ENCODE results near the gene CACFD1. TPM values are rescaled to one million over a fixed set of nuclear protein-coding genes. Genes with fewer than 3 reads are reported as not detected.

CACFD1 gene
- total and polyA plus RNA-seq, 2 donors (not counting 3 experiments of a cell fraction or from before 2014, with no cell fraction given): 9.7 to 11.5 TPM

GRCh38 chr9:133461975-133462374 lies 2.2 kb downstream of the CACFD1 start:
- Histone ChIP-seq H2AFZ (ENCODE audit: low read depth, low read length) (no peak overlapping the region), H3K36me3 (ENCODE audit: control insufficient read depth in 2 of 2, extremely low read depth in 1 of 2, insufficient read depth in 2 of 2, low read length in 2 of 2) (no peaks in the 10 kb centered on the region), H3K4me2 (ENCODE audit: insufficient read depth, low read length) (no peak overlapping the region), H3K79me2 (ENCODE audit: control insufficient read depth, insufficient read depth, low read length) (no peaks in the 10 kb centered on the region), H3K9me1 (replicated peaks; ENCODE audit: control insufficient read depth, extremely low read depth, insufficient read depth, low read length) (no peaks in the 10 kb centered on the region), H3K27me3 (ENCODE audit: control insufficient read depth in 2 of 2, insufficient read depth in 2 of 2, low read length in 2 of 2) (no peaks in the 10 kb centered on the region), H4K20me1 (replicated peaks; ENCODE audit: control insufficient read depth, extremely low read depth, insufficient read depth, low read length) (no peaks in the 10 kb centered on the region), H3K9me3 (replicated peaks; ENCODE audit: control insufficient read depth, insufficient read depth, low read length) (no peaks in the 10 kb centered on the region), H3K4me1 (ENCODE audit: control insufficient read depth, extremely low read depth, insufficient read depth, low read length) (peaks cover 9% of the 10 kb centered on the region), H3K9ac (replicated peaks; ENCODE audit: extremely low read depth, insufficient read depth, low read length) (no peak overlapping the region), H3K4me3 (replicated peaks in 1 of 3; ENCODE audit: insufficient read depth in 1 of 3, low read depth in 1 of 3, low read length in 3 of 3) (no peak overlapping the region), H3K27ac (ENCODE audit: insufficient read depth, low read depth, low read length) (no peak overlapping the region)
- no peak for DNase-seq (ENCODE audit: low read depth, low spot score)
- no TSS peak for BruUV-seq (replicated peaks)
- CTCF ChIA-PET: no interaction called here
- dilution Hi-C loops (cut with MboI; ENCODE audit: extremely low pct_ligation_motif_present, low sequenced_read_pairs) (no loop called here), intact Hi-C loops (cut with micrococcal nuclease) (no loop called here)
- no peak for FAIRE-seq
- TF ChIP-seq MYC (IDR thresholded peaks at IDR 0.05; ENCODE audit: low read depth, low read length) (no peak), CTCF (IDR thresholded peaks at IDR 0.05; ENCODE audit: extremely low read depth in 1 of 2, insufficient read depth in 1 of 2, low read depth in 1 of 2, low read length in 2 of 2) (no peak), EZH2 (IDR thresholded peaks at IDR 0.05; ENCODE audit: borderline replicate concordance, low read depth, low read length, severe bottlenecking) (no peak), POLR2A (IDR thresholded peaks at IDR 0.05; ENCODE audit: low read depth, low read length) (no peak), FOS (IDR thresholded peaks at IDR 0.05; ENCODE audit: borderline replicate concordance, insufficient read depth, low read length) (no peak), POLR2AphosphoS5 (IDR thresholded peaks at IDR 0.05; ENCODE audit: insufficient read depth, low read depth, low read length) (no peak), JUN (IDR thresholded peaks at IDR 0.05; ENCODE audit: borderline replicate concordance, insufficient read depth, insufficient read length, low read depth) (no peak), GATA2 (IDR thresholded peaks at IDR 0.05; ENCODE audit: insufficient read depth, insufficient read length, low read depth, low read length) (no peak)
- TF ChIP-seq, protein P1, sequence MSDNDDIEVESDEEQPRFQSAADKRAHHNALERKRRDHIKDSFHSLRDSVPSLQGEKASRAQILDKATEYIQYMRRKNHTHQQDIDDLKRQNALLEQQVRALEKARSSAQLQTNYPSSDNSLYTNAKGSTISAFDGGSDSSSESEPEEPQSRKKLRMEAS (IDR thresholded peaks at IDR 0.05; ENCODE audit: insufficient read depth, insufficient read length): no peak
- POLR2A ChIA-PET: no interaction called here

Data from endothelial cell of umbilical vein (primary cell).